NCI-H1048 (cell line): ENCODE measurements around the gene CITED4.
"Not testable (repeated sequence)": the region's sequence is repeated elsewhere in the genome, so short reads cannot be mapped to it uniquely, and the experiment has no call there.

Experiments
- DNase-seq: peaks from one replicate; lab custom pipeline; 2025; lab: John Stamatoyannopoulos, UW

The CITED4 gene

GRCh38 chr1:40862008-40862863, at the start of gene CITED4:
TSS of gene CITED4 (minus strand) at chr1:40862363. CDS start at chr1:40862127, 236 bp downstream.
- peak; percentile 73 for DNase-seq

- DNase-seq: no peak
Measured at GRCh38 chr1:40911105-40911504, 48.9 kb upstream of the CITED4 start.

GRCh38 chr1:40909281-40909680, 47.1 kb upstream of the CITED4 start:
- no peak for DNase-seq

GRCh38 chr1:40908350-40908749, 46.2 kb upstream of the CITED4 start:
- DNase-seq: no peak

GRCh38 chr1:40907899-40908298, 45.7 kb upstream of the CITED4 start:
- no peak for DNase-seq

- no peak for DNase-seq
Measured at GRCh38 chr1:40906781-40907400, 44.7 kb upstream of the CITED4 start.

- no peak for DNase-seq
Measured at GRCh38 chr1:40905061-40905460, 42.9 kb upstream of the CITED4 start.

- no peak for DNase-seq
Measured at GRCh38 chr1:40903106-40903505, 40.9 kb upstream of the CITED4 start.

GRCh38 chr1:40901886-40902852, 40.0 kb upstream of the CITED4 start:
- no peak for DNase-seq

GRCh38 chr1:40899230-40899870, 37.2 kb upstream of the CITED4 start:
- DNase-seq: no peak

GRCh38 chr1:40898431-40898901, 36.3 kb upstream of the CITED4 start:
- no peak for DNase-seq

GRCh38 chr1:40897513-40897912, 35.4 kb upstream of the CITED4 start:
- DNase-seq: no peak

GRCh38 chr1:40896482-40896881, 34.3 kb upstream of the CITED4 start:
- DNase-seq: no peak

GRCh38 chr1:40895601-40896000, 33.4 kb upstream of the CITED4 start:
- DNase-seq: no peak

- not testable (repeated sequence) for DNase-seq
Measured at GRCh38 chr1:40894858-40895257, 32.7 kb upstream of the CITED4 start.

- no peak for DNase-seq
Measured at GRCh38 chr1:40894455-40894854, 32.3 kb upstream of the CITED4 start.

GRCh38 chr1:40893946-40894345, 31.8 kb upstream of the CITED4 start:
- no peak for DNase-seq

- DNase-seq: no peak
Measured at GRCh38 chr1:40892354-40892753, 30.2 kb upstream of the CITED4 start.

GRCh38 chr1:40890771-40891170, 28.6 kb upstream of the CITED4 start:
- DNase-seq: no peak

GRCh38 chr1:40887652-40888051, 25.5 kb upstream of the CITED4 start:
- no peak for DNase-seq

- no peak for DNase-seq
Measured at GRCh38 chr1:40887012-40887378, 24.8 kb upstream of the CITED4 start.
